Endothelial cell of umbilical vein (primary cell): Measurements from ENCODE around the gene B3GAT1.

Experiments
- CTCF ChIP-seq, 2 donors: IDR thresholded peaks; 1 replicate in 1 of 2; 2 replicates in 1 of 2; pipeline ENCODE4 v1.5.1; 2011; ENCODE audit warnings: low read length in 2 of 2, mild to moderate bottlenecking in 2 of 2, moderate library complexity in 2 of 2, control low read depth in 1 of 2, inconsistent platforms in 1 of 2, low read depth in 1 of 2; ENCODE audit not compliant: insufficient read depth in 1 of 2; ENCODE audit errors: extremely low read depth in 1 of 2
- EZH2 ChIP-seq: IDR thresholded peaks from 2 replicates; pipeline ENCODE4 v1.6.1; 2012; ENCODE audit warnings: borderline replicate concordance, low read depth, mild to moderate bottlenecking, moderate library complexity, low read length, inconsistent platforms; ENCODE audit not compliant: severe bottlenecking
- POLR2AphosphoS5 ChIP-seq: IDR thresholded peaks from 2 replicates; pipeline ENCODE4 v1.6.1; 2012; ENCODE audit warnings: low read depth, mild to moderate bottlenecking, control low read depth, low read length, moderate library complexity; ENCODE audit not compliant: insufficient read depth

DNA sequence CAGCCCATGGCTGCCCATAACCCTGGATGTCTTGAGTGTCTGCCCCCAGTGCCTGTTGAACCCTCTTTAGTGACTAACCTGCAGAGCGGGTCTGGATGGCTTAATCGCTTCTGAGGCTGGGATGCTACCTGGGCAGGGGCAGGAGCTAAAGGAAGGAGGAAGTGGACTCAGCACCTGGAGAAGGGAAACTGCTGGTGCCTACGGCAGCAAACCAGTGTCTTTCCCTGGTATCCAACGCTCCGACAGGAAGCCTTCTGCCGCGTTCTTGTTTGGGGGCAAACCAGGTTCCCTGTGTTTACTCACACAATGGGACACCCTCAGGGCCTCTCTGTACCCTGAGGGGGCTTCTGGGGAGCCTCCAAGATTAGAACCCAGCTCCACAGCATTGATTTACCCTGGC is 38.1 kb upstream of the B3GAT1 start:
- TF ChIP-seq POLR2AphosphoS5 (no peak), EZH2 (no peak), CTCF (IDR thresholded peaks at IDR 0.05; ENCODE audit: extremely low read depth in 1 of 2, insufficient read depth in 1 of 2, low read depth in 1 of 2, low read length in 2 of 2) (no peak)
